Esophagus mucosa (tissue), 1 donor: ENCODE measurements around the gene PHKG1. TPM values are rescaled to one million over a fixed set of nuclear protein-coding genes. Genes with fewer than 3 reads are reported as not detected.
"Not testable (repeated sequence)": the region's sequence is repeated elsewhere in the genome, so short reads cannot be mapped to it uniquely, and the experiment has no call there.

ENCODE experiments used
- ATAC-seq: fragments of 200-7000 bp; cut with Tn5 transposase; one replicate; pipeline ENCODE4 v1.9.1; 2020
- total RNA-seq: library from RNA; stranded (reverse); gene quantifications from one replicate; pipeline ENCODE4 v1.2.4, GENCODE V29; 2023
- donor health status: DM: yes; HTN: yes; CAD: no.

The PHKG1 gene
- total RNA-seq, 1 donor from 2014 or later: 0.88 TPM

- ATAC-seq: peak; percentile 79
These were observed 58.9 kb downstream of the PHKG1 start for GRCh38 chr7:56033671-56034432.

GRCh38 chr7:56032578-56032977 lies 60.2 kb downstream of the PHKG1 start:
- not testable (repeated sequence) for ATAC-seq

- not testable (repeated sequence) for ATAC-seq
These were observed 61.2 kb downstream of the PHKG1 start for GRCh38 chr7:56031556-56031955.

- ATAC-seq: no peak
These were observed 62.4 kb downstream of the PHKG1 start for GRCh38 chr7:56030340-56030739.

Other genes starting within 250 kb of the PHKG1 start
- not detected for gene SEPTIN14, start 230.2 kb downstream of the PHKG1 start, total RNA-seq
- gene ZNF713, start 205.5 kb downstream of the PHKG1 start, total RNA-seq: 1.2 TPM
- 14.7 TPM for gene MRPS17, start 141.1 kb downstream of the PHKG1 start, total RNA-seq
- gene NIPSNAP2, start 128.4 kb downstream of the PHKG1 start, total RNA-seq: 30.9 TPM
- gene PSPH, start 41.5 kb downstream of the PHKG1 start, total RNA-seq: 27.5 TPM
- gene CCT6A, start 41.2 kb downstream of the PHKG1 start, total RNA-seq: 81.3 TPM
- 91.7 TPM for gene SUMF2, start 28.7 kb downstream of the PHKG1 start, total RNA-seq
- 387 TPM for gene CHCHD2, start 13.5 kb upstream of the PHKG1 start, total RNA-seq
- gene NUPR2, start 23.5 kb upstream of the PHKG1 start, total RNA-seq: 0.32 TPM